Measurements from ENCODE around the gene TMEM52. TPM values are rescaled to one million over a fixed set of nuclear protein-coding genes. Genes with fewer than 3 reads are reported as not detected.

Gene TMEM52
- total and polyA plus RNA-seq, 9 of the 15 experiments (the other 6 are each of a cell fraction or from before 2014, with no cell fraction given): 0.37 to 22.5 (median 6.8) TPM

- TF ChIP-seq PTTG1 (tag; IDR thresholded peaks at IDR 0.05; ENCODE audit: low read depth) (no peak), TRIM24 (IDR thresholded peaks at IDR 0.05) (no peak), PBX2 (CRISPR knock-in tag; IDR thresholded peaks at IDR 0.05; ENCODE audit: low read depth) (no peak), PBX2 (tag; conservative IDR thresholded peaks at IDR 0.05; ENCODE audit: low read depth) (no peak; the same call in 1 of the 2 replicates), XRCC5 (IDR thresholded peaks at IDR 0.05; ENCODE audit: low read depth, low read length) (peak; percentile 88; the same call in 1 of the 2 replicates), BRD9 (IDR thresholded peaks at IDR 0.05; ENCODE audit: low read depth, partially characterized antibody) (peak; percentile 88), MEF2D (tag; conservative IDR thresholded peaks at IDR 0.05; ENCODE audit: low read depth) (no peak; the same call in 1 of the 2 replicates), ZNF449 (CRISPR knock-in tag; IDR thresholded peaks at IDR 0.05) (no peak), ZNF41 (CRISPR knock-in tag; conservative IDR thresholded peaks at IDR 0.05) (no peak), MYC (IDR thresholded peaks at IDR 0.05; ENCODE audit: low read depth, low read length) (peak; percentile 90), MYC (CRISPR knock-in tag; IDR thresholded peaks at IDR 0.05; ENCODE audit: borderline replicate concordance, low read depth) (no peak), NR2C2 (CRISPR knock-in tag; IDR thresholded peaks at IDR 0.05) (no peak), NR2C2 (tag; IDR thresholded peaks at IDR 0.05) (peak; percentile 64), TCF7L2 (IDR thresholded peaks at IDR 0.05; ENCODE audit: low read depth, low read length) (no peak), PTBP1 (IDR thresholded peaks at IDR 0.05; ENCODE audit: low read depth, low read length) (no peak), ZNF212 (CRISPR knock-in tag; IDR thresholded peaks at IDR 0.05) (no peak), FOXP1 (CRISPR knock-in tag; IDR thresholded peaks at IDR 0.05) (no peak), HDAC3 (IDR thresholded peaks at IDR 0.05; ENCODE audit: borderline replicate concordance, partially characterized antibody) (no peak), HEY1 (CRISPR knock-in tag; IDR thresholded peaks at IDR 0.05; ENCODE audit: borderline replicate concordance) (no peak), CREB3L1 (IDR thresholded peaks at IDR 0.05; ENCODE audit: borderline replicate concordance, low read depth) (no peak)
Observed at GRCh38 chr1:1906185-1907097, 12.6 kb downstream of the TMEM52 start (continued).

All from K562 (cell line).